Activated CD8-positive, alpha-beta memory T cell treated with anti-CD3 and anti-CD28 coated beads, Interleukin-2, amount 50 U/mL, for 1 hour (primary cell): ENCODE data around the gene UGDH.
"Not testable (repeated sequence)": the region's sequence is repeated elsewhere in the genome, so short reads cannot be mapped to it uniquely, and the experiment has no call there.

Source experiments
- DNase-seq: peaks from one replicate; pipeline ENCODE4 v3.0.0-alpha.2; 2020; ENCODE audit errors: extremely low read depth

UGDH gene

GRCh38 chr4:39529534-39529933 lies 2.3 kb upstream of the UGDH start:
- DNase-seq = no peak

- no peak for DNase-seq
Measured at GRCh38 chr4:39528061-39528465, 824 bp upstream of the UGDH start.

GRCh38 chr4:39526765-39527295 lies 409 bp downstream of the UGDH start:
- DNase-seq = no peak

GRCh38 chr4:39525822-39526690 lies 1.2 kb downstream of the UGDH start:
- DNase-seq = no peak

GRCh38 chr4:39524161-39524957 lies 2.9 kb downstream of the UGDH start:
- DNase-seq = no peak

- DNase-seq = no peak
Measured at GRCh38 chr4:39522068-39522467, 5.2 kb downstream of the UGDH start.

GRCh38 chr4:39521253-39521919 lies 5.9 kb downstream of the UGDH start:
- no peak for DNase-seq

GRCh38 chr4:39518484-39518883 lies 8.8 kb downstream of the UGDH start:
- DNase-seq = no peak

GRCh38 chr4:39516407-39516966 lies 10.8 kb downstream of the UGDH start:
- DNase-seq = no peak

- not testable (repeated sequence) for DNase-seq
Measured at GRCh38 chr4:39515669-39516401, 11.4 kb downstream of the UGDH start.

- no peak for DNase-seq
Measured at GRCh38 chr4:39514888-39515401, 12.3 kb downstream of the UGDH start.

GRCh38 chr4:39514266-39514665 lies 13.0 kb downstream of the UGDH start:
- DNase-seq = not testable (repeated sequence)

- no peak for DNase-seq
Measured at GRCh38 chr4:39510348-39510929, 16.8 kb downstream of the UGDH start.

GRCh38 chr4:39505581-39505980 lies 21.7 kb downstream of the UGDH start:
- DNase-seq = no peak

GRCh38 chr4:39504538-39504937 lies 22.7 kb downstream of the UGDH start:
- no peak for DNase-seq

- DNase-seq = not testable (repeated sequence)
Measured at GRCh38 chr4:39502664-39503035, 24.6 kb downstream of the UGDH start.

- DNase-seq = no peak
Measured at GRCh38 chr4:39502019-39502663, 25.1 kb downstream of the UGDH start.

- no peak for DNase-seq
Measured at GRCh38 chr4:39498727-39499020, 28.6 kb downstream of the UGDH start.

- no peak for DNase-seq
Measured at GRCh38 chr4:39497909-39498726, 29.1 kb downstream of the UGDH start.
